MCF 10A (cell line): ENCODE measurements around the gene SLC51B. TPM values are rescaled to one million over a fixed set of nuclear protein-coding genes. Genes with fewer than 3 reads are reported as not detected.

Source experiments
- BruUV-seq: library from RNA; stranded (reverse); fragments of 400-500 nt; replicated peaks from 2 replicates; lab custom pipeline; 2021; lab: Mats Ljungman, UMichigan
- CTCF ChIA-PET: fragments of 300-600 bp; sonication (Branson Sonifier 250); formaldehyde crosslinking; extraction: SDS; loops from one replicate; lab custom pipeline; 2021; ENCODE audit warnings: antibody characterized with exemption, inconsistent platforms; lab: Yijun Ruan, JAX
- POLR2A ChIA-PET: fragments of 300-600, 350-650 bp; sonication (Branson Sonifier 250); formaldehyde crosslinking; extraction: SDS; loops from one replicate; lab custom pipeline; 2020; ENCODE audit warnings: antibody characterized with exemption, inconsistent platforms; lab: Yijun Ruan, JAX
- DNase-seq: peaks from one replicate; pipeline ENCODE4 v3.0.0-alpha.2; 2018; ENCODE audit not compliant: unreplicated experiment
- H3K27ac Mint-ChIP-seq: one replicate; pipeline ENCODE4 v1.8.0; 2022; ENCODE audit warnings: mild to moderate bottlenecking, low read depth, mixed read lengths; ENCODE audit not compliant: unreplicated experiment
- H3K27me3 Mint-ChIP-seq: one replicate; pipeline ENCODE4 v1.8.0; 2022; ENCODE audit warnings: mixed read lengths; ENCODE audit not compliant: insufficient read depth, unreplicated experiment
- H3K36me3 Mint-ChIP-seq: one replicate; pipeline ENCODE4 v1.8.0; 2022; ENCODE audit warnings: mild to moderate bottlenecking, moderate library complexity, mixed read lengths; ENCODE audit not compliant: insufficient read depth, unreplicated experiment
- H3K4me1 Mint-ChIP-seq: one replicate; pipeline ENCODE4 v1.8.0; 2022; ENCODE audit warnings: mixed read lengths; ENCODE audit not compliant: insufficient read depth, unreplicated experiment
- H3K4me3 Mint-ChIP-seq: one replicate; pipeline ENCODE4 v1.8.0; 2022; ENCODE audit warnings: mild to moderate bottlenecking, moderate library complexity, mixed read lengths; ENCODE audit not compliant: unreplicated experiment
- H3K9me3 Mint-ChIP-seq: one replicate; pipeline ENCODE4 v1.8.0; 2022; ENCODE audit warnings: mixed read lengths; ENCODE audit not compliant: unreplicated experiment
- intact Hi-C: fragments of 100-400 bp; cut with micrococcal nuclease; formaldehyde crosslinking; loops from 2 replicates; pipeline ENCODE4 v1.14.1; 2022
- total RNA-seq: library from RNA; stranded (reverse); gene quantifications from 2 replicates; pipeline ENCODE4 v1.2.3, GENCODE V29; 2022
- TF ChIP-seq, protein P1 (sequence below): fragments of 200-600 bp; IDR thresholded peaks from one replicate; pipeline ENCODE4 v1.8.0; 2022; ENCODE audit warnings: antibody characterized with exemption, mild to moderate bottlenecking; ENCODE audit not compliant: unreplicated experiment

The SLC51B gene
- total RNA-seq, 1 experiment from 2014 or later, result not detected

DNA sequence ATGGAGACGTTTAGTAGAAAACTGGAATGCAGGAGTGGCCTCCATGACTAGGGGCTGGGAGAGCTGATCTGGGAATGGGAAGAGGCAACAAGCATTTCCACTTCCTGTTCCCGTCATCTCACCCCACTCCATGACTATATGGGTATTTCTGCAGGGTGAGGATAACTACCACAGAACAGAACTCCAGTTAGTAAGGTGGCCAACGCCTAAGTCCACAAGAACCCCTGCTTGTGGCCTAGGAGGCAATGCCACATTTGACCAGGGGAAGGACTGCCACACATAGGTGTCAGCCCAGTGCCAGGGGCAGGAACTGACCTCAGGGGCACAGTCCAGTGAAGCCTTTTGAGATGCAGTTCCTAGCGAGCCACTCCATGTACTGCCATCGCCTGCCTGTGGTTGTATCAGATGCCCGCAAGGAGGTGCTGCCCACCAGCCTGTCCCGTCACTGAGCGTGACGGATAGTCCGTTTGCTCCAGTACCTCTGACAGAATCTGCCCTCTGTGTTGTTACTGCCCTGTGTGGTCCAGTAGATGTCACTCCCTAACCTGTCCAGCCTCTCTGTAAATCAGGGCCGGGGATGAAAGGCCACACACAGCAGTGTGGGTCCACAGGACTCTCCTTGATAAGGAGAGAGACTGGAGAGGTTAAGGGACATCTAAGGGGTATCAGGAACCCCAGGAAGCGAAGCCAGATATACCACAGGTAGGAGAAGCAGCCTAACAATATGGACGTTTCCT, 12.2 kb upstream of the SLC51B start:
- Mint-ChIP-seq H3K27ac (no peak overlapping the region), H3K27me3 (no peaks in the 10 kb centered on the region), H3K36me3 (no peaks in the 10 kb centered on the region), H3K9me3 (no peaks in the 10 kb centered on the region), H3K4me3 (no peak overlapping the region), H3K4me1 (peaks cover 7% of the 10 kb centered on the region)
- ChIA-PET POLR2A (interaction anchor here (0.8 to 2.3 kb wide), 4 partner anchors 10 to 264 kb away, joined by 3 to 12 read pairs (median 4); partner anchors contain the start of gene SPG21), CTCF (interaction anchor here (0.5 to 1.7 kb wide), 15 partner anchors 18 to 768 kb away, joined by 3 to 13 read pairs (median 3); no protein-coding TSS in a partner anchor)
- TF ChIP-seq, protein P1, sequence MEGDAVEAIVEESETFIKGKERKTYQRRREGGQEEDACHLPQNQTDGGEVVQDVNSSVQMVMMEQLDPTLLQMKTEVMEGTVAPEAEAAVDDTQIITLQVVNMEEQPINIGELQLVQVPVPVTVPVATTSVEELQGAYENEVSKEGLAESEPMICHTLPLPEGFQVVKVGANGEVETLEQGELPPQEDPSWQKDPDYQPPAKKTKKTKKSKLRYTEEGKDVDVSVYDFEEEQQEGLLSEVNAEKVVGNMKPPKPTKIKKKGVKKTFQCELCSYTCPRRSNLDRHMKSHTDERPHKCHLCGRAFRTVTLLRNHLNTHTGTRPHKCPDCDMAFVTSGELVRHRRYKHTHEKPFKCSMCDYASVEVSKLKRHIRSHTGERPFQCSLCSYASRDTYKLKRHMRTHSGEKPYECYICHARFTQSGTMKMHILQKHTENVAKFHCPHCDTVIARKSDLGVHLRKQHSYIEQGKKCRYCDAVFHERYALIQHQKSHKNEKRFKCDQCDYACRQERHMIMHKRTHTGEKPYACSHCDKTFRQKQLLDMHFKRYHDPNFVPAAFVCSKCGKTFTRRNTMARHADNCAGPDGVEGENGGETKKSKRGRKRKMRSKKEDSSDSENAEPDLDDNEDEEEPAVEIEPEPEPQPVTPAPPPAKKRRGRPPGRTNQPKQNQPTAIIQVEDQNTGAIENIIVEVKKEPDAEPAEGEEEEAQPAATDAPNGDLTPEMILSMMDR, result peak; percentile 45
- peak; percentile 84 for DNase-seq
- BruUV-seq, result no TSS peak
- intact Hi-C loops, result loop anchor here (1.0 to 5.0 kb wide), 6 partner anchors 50 to 301 kb away; partner anchors contain the start of genes CLPX and RNU5A-1

- DNase-seq, result peak; percentile 49
- H3K27me3 Mint-ChIP-seq, result no peaks in the 10 kb centered on the region
- TF ChIP-seq, protein P1, result peak; percentile 64
- ChIA-PET CTCF (interaction anchor here (0.5 to 1.7 kb wide), 26 partner anchors 9 to 768 kb away, joined by 3 to 13 read pairs (median 3); no protein-coding TSS in a partner anchor), POLR2A (interaction anchor here (0.7 to 2.3 kb wide), 5 partner anchors 9 to 264 kb away, joined by 3 to 12 read pairs (median 3); partner anchors contain the start of gene SPG21)
- no peak overlapping the region for H3K27ac Mint-ChIP-seq
- H3K4me1 Mint-ChIP-seq, result no peaks in the 10 kb centered on the region
- H3K4me3 Mint-ChIP-seq, result no peak overlapping the region
- intact Hi-C loops, result loop anchor here (1.0 to 5.0 kb wide), 6 partner anchors 50 to 301 kb away; partner anchors contain the start of genes CLPX and RNU5A-1
- no peaks in the 10 kb centered on the region for H3K36me3 Mint-ChIP-seq
- BruUV-seq, result no TSS peak
- no peaks in the 10 kb centered on the region for H3K9me3 Mint-ChIP-seq
These were observed 11.4 kb upstream of the SLC51B start for GRCh38 chr15:65033659-65034269.

DNA sequence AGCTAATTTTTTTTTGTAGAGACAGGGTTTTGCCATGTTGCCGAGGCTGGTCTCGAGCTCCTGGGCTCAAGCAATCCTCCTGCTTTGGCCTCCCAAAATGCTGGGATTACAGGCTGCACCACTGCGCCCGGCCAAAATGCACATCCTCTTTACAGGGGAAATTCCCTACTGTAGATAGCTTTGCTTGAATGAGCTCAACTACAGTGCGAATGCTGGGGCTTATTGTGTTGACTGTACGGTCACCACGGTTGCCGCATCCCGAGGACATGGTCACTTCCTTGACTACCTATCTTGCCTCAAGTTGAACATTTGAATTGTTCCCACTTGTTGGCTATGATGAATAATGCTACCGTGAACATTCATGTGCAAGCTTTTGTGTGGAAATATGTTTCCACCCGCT, 10.5 kb upstream of the SLC51B start:
- H3K27me3 Mint-ChIP-seq, result no peaks in the 10 kb centered on the region
- H3K4me1 Mint-ChIP-seq, result no peaks in the 10 kb centered on the region
- ChIA-PET POLR2A (interaction anchor here (2.3 kb wide), 1 partner anchor 8 kb away, joined by 12 read pairs; no protein-coding TSS in a partner anchor), CTCF (interaction anchor here (0.6 to 1.7 kb wide), 8 partner anchors 50 to 286 kb away, joined by 3 to 13 read pairs (median 5); no protein-coding TSS in a partner anchor)
- H3K36me3 Mint-ChIP-seq, result no peaks in the 10 kb centered on the region
- no peaks in the 10 kb centered on the region for H3K9me3 Mint-ChIP-seq
- DNase-seq, result no peak
- TF ChIP-seq, protein P1, result no peak
- no peak overlapping the region for H3K27ac Mint-ChIP-seq
- intact Hi-C loops, result loop anchor here (5.0 kb wide), 1 partner anchor 302 kb away; no protein-coding TSS in a partner anchor
- H3K4me3 Mint-ChIP-seq, result no peak overlapping the region
- BruUV-seq, result no TSS peak

DNA sequence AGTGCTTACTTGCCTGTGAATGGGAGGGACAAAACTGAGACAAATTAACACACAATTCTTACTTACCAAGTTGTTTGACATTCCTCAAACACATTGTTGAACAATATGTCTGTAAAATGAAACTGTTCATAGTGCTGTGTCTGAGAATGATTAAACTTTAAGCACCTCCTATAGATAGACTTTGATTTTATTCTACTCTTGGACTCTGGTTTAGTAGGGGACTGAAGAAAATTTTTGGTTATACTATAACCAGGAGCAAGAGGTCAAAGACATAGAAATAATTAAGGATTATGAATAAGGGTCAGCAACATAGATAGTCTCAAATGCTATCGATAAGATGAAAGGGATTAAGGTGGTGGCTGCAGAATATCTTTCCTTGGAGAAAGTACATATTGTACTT, 7.9 kb upstream of the SLC51B start:
- TF ChIP-seq, protein P1, result no peak
- ChIA-PET CTCF (no interaction called here), POLR2A (no interaction called here)
- Mint-ChIP-seq H3K36me3 (no peaks in the 10 kb centered on the region), H3K27me3 (no peaks in the 10 kb centered on the region), H3K27ac (no peak overlapping the region), H3K4me3 (no peak overlapping the region), H3K9me3 (no peaks in the 10 kb centered on the region), H3K4me1 (no peaks in the 10 kb centered on the region)
- intact Hi-C loops, result no loop called here
- no peak for DNase-seq
- BruUV-seq, result no TSS peak
